SK-N-SH treated with all-trans-retinoic acid at 6 μM for 48 hours (cell line): ENCODE data around the gene FCSK.

Experiments
- ISL1 ChIP-seq: fragments of 250-450 bp; sonication (Bioruptor Pico); IDR thresholded peaks from 2 replicates; pipeline ENCODE4 v2.1.2; 2022; ENCODE audit warnings: mild to moderate bottlenecking, moderate library complexity
- TOX ChIP-seq: fragments of 250-450 bp; sonication (Bioruptor Pico); IDR thresholded peaks from 2 replicates; pipeline ENCODE4 v1.8.0; 2021; ENCODE audit warnings: mild to moderate bottlenecking, moderate library complexity, borderline replicate concordance
- ZFP30 ChIP-seq: fragments of 450-650 bp; formaldehyde crosslinking; IDR thresholded peaks from 2 replicates; pipeline ENCODE4 v1.5.0; 2022; ENCODE audit warnings: mild to moderate bottlenecking, moderate library complexity

DNA sequence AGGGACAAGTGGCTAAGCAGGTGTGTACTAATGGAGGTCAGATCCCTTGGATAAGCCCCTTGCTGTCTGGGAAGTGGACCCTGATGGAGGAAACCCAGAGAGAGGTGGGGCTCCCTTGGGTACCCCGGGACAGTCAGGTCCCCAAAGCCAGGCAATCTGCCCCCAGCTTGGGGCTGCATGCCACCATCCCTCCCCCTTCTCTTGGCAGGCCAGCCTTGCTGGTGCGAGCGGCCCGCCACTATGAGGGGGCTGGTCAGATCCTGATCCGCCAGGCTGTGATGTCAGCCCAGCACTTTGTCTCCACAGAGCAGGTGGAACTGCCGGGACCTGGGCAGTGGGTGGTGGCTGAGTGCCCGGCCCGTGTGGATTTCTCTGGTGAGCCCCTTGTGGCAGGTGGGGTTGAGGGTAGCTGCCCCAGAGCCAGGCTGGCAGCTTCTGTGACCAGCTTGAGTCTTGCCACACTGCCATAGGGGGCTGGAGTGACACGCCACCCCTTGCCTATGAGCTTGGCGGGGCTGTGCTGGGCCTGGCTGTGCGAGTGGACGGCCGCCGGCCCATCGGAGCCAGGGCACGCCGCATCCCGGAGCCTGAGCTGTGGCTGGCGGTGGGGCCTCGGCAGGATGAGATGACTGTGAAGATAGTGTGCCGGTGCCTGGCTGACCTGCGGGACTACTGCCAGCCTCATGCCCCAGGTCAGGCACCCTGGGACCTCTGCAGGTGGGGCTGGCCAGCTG is 20.1 kb downstream of the FCSK start:
- no peak for TF ChIP-seq ISL1 (CRISPR knock-in tag)
- no peak for TF ChIP-seq TOX (CRISPR knock-in tag)
- no peak for TF ChIP-seq ZFP30 (CRISPR knock-in tag)
